GM12891 (cell line): ENCODE results near the gene BABAM2.

Experiments used
- POLR2A ChIP-seq: IDR thresholded peaks from 2 replicates; pipeline ENCODE4 v1.6.1; 2011; ENCODE audit warnings: low read depth, low read length, control low read depth
- POLR2AphosphoS5 ChIP-seq: IDR thresholded peaks from 2 replicates; pipeline ENCODE4 v1.6.1; 2011; ENCODE audit warnings: low read depth, low read length, control low read depth
- POU2F2 ChIP-seq: IDR thresholded peaks from 2 replicates; pipeline ENCODE4 v1.6.1; 2011; ENCODE audit warnings: low read depth, mild to moderate bottlenecking, control low read depth, low read length, moderate library complexity
- SPI1 ChIP-seq: IDR thresholded peaks from 2 replicates; pipeline ENCODE4 v1.6.1; 2011; ENCODE audit warnings: low read depth, low read length, control low read depth
- TAF1 ChIP-seq: IDR thresholded peaks from 2 replicates; pipeline ENCODE4 v1.6.1; 2011; ENCODE audit warnings: low read depth, low read length, control low read depth

- TF ChIP-seq POLR2A (no peak), POLR2AphosphoS5 (no peak), TAF1 (no peak), SPI1 (no peak), POU2F2 (no peak)
Measured at GRCh38 chr2:28348921-28349320, 458.4 kb downstream of the BABAM2 start.
